ENCODE results near the gene CIAO1. TPM values are rescaled to one million over a fixed set of nuclear protein-coding genes. Genes with fewer than 3 reads are reported as not detected.
"Not testable (repeated sequence)": the region's sequence is repeated elsewhere in the genome, so short reads cannot be mapped to it uniquely, and the experiment has no call there.

The CIAO1 gene
- total RNA-seq, 1 donor from 2014 or later, result 69.3 TPM

DNA sequence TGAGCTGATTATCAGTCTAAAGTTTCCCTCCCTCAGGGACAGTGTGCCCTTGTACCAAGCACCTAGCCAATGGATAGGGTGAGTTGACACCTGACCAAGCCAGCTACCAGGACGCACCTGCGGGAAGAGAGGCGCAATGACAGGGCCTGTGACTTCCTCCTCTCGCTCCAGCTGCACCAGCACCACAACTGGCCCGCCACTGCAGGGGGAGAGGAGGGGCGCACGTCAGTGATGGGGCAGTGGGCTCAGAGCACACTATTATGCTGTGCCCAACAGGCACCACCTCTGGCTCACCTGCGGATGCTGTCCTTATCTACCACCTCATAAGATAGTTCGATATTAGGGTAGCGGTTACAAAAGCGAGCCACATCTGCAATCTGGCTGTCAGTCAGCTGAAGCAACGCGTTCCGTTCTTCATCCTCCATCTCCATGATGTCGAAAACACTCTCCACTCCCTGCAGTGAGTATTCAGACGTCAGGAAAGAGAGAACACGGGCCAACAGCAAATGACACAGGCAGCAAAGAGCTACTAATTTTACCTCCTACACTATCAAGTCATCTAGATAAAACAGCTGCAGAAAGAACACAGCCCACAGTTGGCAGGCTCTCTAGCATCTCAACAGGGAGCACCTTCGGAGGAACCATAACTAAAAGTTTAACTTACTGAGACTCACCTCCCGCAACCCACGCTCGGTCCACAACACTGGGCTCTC lies 10.9 kb downstream of the CIAO1 start:
- DNase-seq (ENCODE audit: low spot score), result no peak

DNA sequence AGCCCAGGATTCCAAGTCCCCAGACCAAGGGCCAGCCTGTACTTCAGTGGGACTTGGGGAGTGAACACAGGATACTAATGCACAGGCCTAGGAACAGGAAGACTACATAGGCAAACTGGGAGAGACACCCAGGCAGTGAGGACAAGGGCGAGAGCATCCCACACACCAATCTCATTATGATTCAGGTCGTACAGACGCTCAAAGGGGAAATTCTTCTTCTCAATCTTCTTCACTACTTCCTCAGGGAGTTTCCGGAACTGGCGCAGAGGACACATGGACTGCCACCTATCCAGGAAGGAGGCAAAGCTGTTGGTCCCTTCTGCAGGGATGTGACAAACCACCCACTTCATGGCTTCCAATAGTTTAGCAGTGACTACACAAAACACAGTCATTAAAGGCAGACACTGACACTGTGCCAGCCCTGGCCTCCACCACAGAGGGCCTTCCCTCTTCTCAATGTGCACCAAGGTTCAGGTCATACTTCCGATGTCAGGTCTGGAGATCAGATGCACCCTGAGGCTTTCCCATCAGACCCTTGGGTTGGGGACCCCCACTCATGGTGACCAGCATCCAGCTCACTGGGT lies 21.3 kb downstream of the CIAO1 start:
- no peak for DNase-seq (ENCODE audit: low spot score)

DNA sequence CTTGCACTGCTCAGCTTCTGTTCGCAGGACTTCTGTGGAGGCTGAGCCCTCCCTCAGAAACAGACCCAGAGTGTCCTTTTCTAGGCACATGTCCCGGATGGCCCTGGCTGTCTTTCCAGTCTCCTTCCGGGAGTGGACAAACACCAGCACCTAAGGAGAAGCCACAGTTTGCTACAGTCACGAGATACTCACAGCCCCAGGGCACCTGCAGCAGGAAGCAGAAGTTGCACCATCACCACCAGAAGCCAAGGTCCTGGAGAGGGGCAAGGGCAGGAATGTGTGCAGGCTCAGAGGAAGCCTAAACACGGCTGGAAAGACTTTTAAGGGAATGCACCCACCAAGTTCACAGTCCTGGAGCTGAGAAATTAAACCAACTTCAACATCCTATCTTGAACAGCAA lies 25.7 kb downstream of the CIAO1 start:
- DNase-seq (ENCODE audit: low spot score), result no peak

DNA sequence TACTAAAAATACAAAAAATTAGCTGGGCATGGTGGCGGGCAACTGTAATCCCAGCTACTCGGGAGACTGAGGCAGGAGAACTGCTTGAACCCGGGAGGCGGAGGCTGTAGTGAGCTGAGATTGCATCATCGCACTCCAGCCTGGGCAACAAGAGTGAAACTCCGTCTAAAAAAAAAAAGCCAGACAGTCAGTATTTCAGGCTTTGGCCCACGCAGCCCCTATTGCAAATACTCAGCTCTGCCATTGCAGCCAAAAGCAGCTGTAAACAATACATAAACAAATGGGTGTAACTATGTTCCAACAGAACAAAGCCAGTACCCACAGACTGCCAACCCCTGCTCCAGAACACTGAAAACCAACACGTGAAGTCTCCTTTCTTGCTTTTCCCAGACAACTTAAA lies 28.2 kb downstream of the CIAO1 start:
- not testable (repeated sequence) for DNase-seq (ENCODE audit: low spot score)

DNA sequence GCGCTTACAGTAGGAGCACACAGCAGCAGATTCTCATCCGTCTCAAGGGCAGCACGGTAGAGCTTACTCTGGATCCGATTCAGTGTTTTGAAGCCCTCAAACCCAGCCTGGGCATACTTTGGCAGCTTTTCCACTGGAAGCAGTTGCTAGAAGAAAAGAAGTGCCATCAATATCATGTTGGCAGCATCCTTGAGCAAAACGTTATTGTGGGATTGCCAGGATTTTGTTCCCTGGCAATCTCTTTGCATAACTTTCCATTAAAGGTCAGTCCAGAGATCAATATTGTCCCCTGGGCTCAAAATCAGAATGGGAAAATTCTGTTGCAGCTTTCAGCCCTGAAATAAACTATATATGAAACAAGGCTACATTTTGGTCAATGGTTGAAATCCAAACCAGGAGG lies 30.9 kb downstream of the CIAO1 start:
- no peak for DNase-seq (ENCODE audit: low spot score)

DNA sequence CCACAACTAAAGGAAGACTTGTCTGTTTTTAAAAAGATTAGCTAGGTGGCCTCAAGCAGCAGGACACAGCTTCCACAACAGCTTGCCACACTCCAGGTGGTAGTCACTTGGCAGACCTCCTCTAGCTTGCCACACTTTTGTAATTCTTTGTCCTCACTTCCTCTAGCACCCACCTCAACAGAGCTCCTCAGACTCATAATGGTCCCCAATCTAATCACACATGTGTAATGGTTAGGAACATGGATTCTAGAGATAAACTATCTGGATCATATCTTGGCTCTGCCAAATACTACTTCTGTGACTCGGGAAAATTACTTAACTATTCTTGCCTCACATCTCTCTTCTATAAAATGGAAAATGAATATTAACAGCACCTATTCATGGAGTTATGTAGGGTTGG lies 35.8 kb downstream of the CIAO1 start:
- DNase-seq (ENCODE audit: low spot score), result no peak

DNA sequence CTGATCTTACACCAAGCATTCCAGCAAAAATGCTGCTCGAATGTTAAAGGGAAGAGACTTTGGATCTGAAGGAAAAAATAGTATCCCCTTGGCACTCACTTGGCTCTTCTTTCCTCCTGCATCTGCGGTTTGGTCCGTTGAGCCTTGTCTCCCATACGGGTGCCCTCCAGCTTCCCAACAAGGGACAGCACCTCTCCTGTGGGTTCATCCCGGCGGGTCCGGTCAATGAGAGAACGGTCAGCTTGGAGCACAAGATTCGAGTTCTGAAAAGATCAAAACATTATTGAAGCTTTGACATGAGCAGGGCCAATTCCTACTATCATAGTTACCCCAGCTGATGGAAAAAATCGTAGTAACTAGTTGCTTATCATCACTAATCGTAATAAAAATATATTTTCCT lies 38.6 kb downstream of the CIAO1 start:
- no peak for DNase-seq (ENCODE audit: low spot score)

DNA sequence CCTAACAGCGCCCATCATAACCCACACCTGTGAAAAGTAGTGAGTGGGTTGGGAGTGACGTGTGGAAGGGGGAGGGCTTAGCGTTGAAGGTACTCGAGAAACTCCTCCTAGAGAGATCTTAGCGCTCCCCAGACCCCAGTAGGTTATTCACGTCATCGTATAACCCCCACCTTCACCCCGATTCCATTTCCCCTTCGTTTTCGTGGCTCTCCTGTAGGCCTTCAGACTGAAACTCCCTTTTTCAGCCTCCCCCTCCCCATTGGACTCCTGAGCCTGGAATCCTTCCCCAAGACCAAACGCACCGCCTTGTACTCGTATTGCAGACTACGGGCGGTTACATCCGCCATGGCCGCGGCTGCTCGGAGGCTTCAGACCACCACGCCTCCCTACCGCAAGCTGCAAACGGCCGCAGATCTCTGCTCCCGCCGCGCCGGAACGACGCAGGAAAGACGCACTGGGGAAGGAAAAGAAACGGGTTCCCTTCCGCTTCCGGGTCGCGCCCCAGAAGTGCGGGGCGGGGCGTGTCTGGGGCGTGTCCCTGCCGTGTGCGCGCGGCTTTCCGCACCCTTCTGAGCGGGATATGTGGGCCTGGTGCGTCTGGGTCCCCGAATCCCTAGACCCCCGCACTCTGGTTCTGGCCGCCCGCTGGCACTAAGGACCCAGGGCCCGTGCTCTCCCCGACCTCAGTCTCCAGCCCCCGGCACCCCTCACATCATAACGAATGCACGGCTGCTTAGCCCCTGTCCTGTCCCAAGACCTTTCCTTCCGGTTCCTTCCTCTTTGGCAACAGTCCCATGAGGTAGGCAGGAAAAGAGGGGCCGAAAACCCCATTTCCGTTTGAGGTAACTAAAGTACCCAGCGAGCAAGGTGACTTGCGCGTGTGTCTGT lies 39.3 kb downstream of the CIAO1 start, which contains the start of gene SNRNP200:
Gene SNRNP200 (minus strand): TSS at position 456 of the 888 bp plus-strand sequence. CDS start 109 bp downstream, at position 347.
- peak; percentile 87 for DNase-seq (ENCODE audit: low spot score)

DNA sequence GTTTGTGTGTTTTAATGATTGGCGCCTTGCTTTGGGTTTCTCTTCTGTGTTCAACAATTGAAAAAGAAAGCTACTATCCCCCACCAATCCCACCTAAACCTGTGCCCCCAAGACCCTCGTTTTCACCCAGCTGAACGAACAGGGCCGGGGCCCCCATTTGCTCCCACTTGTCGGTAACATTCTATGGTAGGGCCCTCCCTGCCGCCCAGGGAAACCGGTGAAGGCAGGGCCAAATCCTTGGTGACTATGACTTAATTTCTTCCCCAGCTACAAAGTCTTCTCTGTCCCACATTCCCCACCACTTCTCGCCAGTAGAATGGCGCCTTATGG lies 39.9 kb downstream of the CIAO1 start:
- DNase-seq (ENCODE audit: low spot score), result no peak

DNA sequence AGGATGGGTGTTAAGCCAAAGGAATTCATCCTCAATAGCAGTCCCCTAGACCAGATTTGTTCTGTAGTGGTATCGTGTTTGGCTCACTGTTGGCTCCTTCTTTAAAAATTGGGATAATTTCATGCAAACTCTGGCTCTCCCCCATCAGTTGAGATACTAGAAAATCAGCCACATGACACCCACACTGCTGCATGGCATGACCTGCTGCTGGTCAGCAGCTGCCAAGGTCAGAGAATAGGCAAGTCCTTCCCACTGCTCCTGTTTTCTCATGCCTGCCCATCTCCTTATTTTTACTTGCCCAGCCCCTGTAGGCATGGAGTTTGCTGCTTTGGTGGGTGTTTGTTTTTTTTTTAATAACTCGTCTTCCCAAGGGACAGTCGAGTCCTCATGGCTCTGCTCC lies 40.3 kb downstream of the CIAO1 start:
- no peak for DNase-seq (ENCODE audit: low spot score)

DNA sequence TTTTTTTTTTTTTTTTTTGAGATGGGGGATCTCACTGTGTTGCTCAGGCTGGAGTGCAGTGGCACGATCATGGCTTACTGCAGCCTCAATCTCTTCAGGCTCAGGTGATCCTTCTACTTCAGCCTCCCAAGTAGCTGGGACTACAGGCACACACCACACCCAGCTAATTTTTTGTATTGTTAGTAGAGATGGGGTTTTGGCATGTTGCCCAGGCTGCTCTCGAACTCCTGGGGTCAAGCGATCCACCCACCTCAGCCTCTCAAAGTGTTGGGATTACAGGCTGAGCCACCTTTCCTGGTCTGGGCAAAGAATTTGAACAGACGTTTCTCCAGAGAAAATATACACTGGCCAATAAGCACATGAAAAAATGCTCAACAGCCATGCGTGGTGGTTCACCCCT lies 42.2 kb downstream of the CIAO1 start:
- DNase-seq (ENCODE audit: low spot score), result no peak

DNA sequence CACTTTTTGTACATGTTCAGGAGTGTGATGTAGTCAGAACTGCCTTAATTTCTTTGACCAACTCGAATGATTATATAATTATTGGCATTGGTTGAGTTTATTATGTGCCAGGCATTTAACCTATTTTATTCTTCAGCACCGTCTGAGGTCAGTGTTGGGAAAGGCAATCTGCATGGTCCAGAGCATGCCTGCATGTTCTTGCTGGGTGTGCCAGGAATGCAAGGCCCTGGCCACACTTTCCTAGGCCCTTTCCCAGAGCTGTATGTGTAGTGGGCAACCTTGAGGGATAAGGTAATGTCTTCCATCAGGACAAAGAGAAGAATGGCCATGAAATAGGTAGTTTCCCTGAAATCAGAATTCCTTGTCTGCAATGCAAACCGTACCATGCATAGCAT lies 49.0 kb downstream of the CIAO1 start:
- DNase-seq (ENCODE audit: low spot score), result no peak

DNA sequence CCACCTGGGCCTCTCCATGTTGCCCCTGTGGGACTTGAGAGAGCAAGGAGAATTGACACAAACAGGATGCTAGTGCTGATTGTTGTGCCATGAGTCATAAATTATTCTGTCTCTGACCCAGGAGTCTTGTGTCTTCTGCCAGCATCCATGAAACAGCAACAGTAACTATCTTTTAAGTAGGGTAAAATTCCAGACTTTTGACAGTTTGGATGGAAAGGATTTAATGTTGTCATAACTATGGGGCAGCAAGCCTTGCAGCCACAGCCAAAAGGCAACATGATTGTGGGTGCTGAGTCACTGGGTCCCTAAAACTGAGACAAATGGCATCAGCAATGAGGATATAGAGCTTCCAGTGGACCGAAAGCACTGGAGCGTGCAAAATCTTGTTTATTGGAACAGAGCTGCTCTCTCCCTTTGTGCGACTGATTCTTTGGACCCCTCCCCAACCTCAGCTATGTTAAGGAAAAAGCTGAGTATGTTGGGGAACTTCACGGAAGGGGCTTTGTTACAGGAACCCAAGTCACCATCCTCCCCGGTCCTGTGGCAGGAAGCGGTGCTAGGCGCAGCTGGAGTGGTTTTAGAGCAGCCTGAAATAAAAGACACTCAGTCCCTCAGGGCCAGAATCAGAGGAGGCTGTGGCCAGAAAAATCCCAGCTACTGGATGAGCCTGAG lies 49.5 kb downstream of the CIAO1 start:
- no peak for DNase-seq (ENCODE audit: low spot score)

DNA sequence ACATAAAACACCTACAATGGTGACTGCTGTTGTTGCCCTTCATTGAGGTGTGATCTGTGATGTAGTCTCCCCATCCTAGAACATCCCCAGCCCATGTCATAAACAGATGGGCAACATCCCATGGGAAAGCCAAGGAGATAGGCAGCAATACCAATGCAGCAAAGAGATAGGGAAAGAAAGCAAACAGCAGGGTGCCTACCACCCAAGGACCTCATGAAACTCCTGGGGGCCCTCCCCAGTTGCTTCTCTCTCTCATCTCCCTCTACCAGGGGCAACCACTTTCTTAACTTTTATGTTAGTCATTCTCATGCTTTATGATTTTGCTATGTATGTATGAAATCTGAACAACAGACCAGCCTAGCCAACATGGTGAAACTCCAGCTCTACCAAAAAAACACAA lies 51.0 kb downstream of the CIAO1 start:
- no peak for DNase-seq (ENCODE audit: low spot score)

DNA sequence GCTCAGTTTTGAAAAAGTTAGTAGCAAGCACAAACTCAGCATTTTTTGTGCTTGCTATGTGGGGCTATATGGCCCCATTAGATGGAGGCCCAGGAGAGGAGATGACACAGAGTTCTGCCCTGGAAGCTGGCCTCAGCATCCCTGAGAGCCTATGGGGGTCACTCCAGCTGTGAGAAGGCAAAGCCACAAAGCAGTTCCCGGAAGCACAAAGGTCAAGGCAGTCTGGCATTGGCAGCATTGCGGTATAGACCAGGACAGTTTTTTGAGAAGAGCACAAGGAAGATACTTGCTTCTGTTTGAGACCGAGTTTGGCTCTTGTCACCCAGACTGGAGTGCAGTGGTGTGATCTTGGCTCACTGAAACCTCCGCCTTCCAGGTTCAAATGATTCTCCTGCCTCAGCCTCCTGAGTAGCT lies 51.6 kb downstream of the CIAO1 start:
- no peak for DNase-seq (ENCODE audit: low spot score)

DNA sequence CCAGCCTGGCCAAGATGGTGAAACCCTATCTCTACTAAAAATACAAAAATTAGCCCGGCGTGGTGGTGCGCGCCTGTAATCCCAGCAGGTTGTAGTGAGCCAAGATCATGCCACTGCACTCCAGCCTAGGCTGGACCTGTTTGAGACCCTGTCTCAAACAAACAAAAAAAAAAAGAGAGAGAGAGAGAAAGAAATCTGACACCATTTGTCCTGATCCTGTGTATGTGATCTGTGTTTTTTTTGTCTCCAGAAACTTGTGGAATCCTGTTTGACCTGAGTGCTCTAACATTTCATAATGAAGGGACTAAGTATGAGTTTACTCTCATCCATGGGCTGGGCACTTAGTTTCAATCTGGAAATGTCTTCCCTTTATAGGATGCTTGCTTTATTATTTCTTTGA lies 52.7 kb downstream of the CIAO1 start:
- DNase-seq (ENCODE audit: low spot score), result no peak

DNA sequence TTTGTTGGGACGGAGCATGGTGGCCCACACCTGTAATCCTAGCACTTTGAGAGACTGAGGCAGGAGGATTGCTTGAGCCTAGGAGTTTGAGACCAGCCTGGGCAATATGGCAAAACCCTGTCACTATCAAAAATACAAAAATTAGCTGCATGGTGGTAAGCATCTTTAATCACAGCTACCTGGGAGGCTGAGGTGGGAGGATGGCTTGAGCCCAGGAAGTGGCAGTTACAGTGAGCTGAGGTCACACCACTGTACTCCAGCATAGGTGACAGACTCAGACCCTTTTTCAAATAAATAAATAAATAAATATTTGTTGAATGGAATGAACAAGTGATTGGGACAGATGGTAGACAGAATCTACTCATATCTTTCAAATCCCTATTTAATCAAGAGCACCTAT lies 53.4 kb downstream of the CIAO1 start:
- no peak for DNase-seq (ENCODE audit: low spot score)

DNA sequence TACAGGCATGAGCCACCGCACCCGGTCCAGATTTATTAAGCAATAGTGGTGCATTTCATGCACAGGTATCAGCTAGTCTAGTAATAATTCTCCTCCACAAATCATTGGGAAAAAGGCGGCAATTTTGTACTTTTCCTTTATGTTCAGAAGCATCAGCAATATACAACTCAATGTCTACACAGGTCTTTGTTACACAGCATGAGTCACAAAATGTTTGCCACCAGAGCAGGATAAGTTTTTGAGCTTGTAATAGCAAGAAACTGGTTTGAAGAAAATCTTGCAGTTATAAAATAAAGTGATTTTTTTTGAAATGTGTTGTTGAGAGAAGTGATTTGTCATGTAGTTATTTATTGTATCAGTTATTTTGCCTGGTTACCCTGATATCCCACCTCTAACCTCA lies 54.3 kb downstream of the CIAO1 start:
- DNase-seq (ENCODE audit: low spot score), result no peak

DNA sequence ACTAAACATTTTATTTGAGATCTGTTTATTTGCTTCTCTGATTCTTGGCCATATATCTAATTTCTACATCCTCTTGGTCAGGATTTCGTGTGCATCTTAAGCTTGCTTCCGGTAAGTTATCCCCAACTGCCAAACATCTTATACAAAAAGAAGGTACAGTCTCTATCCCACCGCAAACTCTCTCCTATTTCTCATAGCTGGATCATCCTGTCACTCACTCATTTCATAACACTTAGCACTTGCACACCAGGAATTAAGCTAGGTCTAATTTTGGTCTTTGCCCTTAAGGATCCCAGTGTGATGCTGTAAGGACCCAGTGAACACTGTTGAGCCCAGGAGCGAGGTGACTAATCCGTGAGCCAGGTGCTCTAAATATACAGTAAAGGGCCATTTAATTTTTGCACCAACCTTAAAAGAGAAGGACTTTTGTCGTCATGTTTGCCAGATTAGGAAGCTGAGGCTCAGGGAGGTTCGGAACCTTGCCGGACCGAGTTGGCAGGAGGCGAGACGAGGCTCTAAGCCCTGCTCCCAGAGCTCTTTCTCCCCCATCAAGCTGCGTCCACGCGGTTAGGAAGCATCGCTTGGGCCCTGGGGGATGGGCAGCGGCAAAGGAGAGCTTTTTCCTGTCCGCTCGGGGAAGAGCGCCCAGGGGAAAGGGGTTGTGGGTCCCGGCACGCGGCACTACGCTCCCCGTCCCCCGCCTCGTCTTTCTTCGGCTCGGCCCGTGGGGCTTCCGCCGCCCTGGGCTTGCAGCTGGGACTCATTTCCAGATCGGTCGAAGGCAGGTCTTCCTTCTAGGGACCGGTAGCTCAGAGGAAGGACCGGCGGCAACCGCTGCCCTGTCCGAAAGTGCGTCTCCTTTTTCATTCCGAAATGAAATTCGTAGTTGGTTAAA lies 55.0 kb downstream of the CIAO1 start:
- no peak for DNase-seq (ENCODE audit: low spot score)
